HG02610 (cell line): ENCODE results near the gene NINJ1.

ENCODE experiments used
- ATAC-seq: cut with Tn5 transposase; IDR thresholded peaks from one replicate; pipeline ENCODE4 v1.9.1; 2021; ENCODE audit warnings: mild to moderate bottlenecking, moderate library complexity; ENCODE audit not compliant: unreplicated experiment

Gene NINJ1

GRCh38 chr9:93134015-93134739 is at the start of gene NINJ1:
Gene NINJ1, minus strand, starts transcription at chr9:93134251. Its CDS starts 34 bp downstream, at chr9:93134217.
- peak; percentile 80 for ATAC-seq

- no peak for ATAC-seq
Observed at GRCh38 chr9:93183131-93183662, 49.1 kb upstream of the NINJ1 start.

- no peak for ATAC-seq
Observed at GRCh38 chr9:93182572-93182971, 48.5 kb upstream of the NINJ1 start.

GRCh38 chr9:93181672-93182435 is 47.8 kb upstream of the NINJ1 start:
- no peak for ATAC-seq

GRCh38 chr9:93180938-93181337 is 46.9 kb upstream of the NINJ1 start:
- no peak for ATAC-seq

GRCh38 chr9:93178851-93179786 is 45.1 kb upstream of the NINJ1 start:
- ATAC-seq: no peak

GRCh38 chr9:93177676-93178075 is 43.6 kb upstream of the NINJ1 start:
- ATAC-seq: no peak

- no peak for ATAC-seq
Observed at GRCh38 chr9:93174976-93175375, 40.9 kb upstream of the NINJ1 start.

GRCh38 chr9:93173365-93174051 is 39.5 kb upstream of the NINJ1 start:
- ATAC-seq: no peak

GRCh38 chr9:93172666-93173364 is 38.8 kb upstream of the NINJ1 start:
- no peak for ATAC-seq

GRCh38 chr9:93171261-93171990 is 37.4 kb upstream of the NINJ1 start:
- no peak for ATAC-seq

GRCh38 chr9:93170571-93170970 is 36.5 kb upstream of the NINJ1 start:
- no peak for ATAC-seq

GRCh38 chr9:93169444-93169843 is 35.4 kb upstream of the NINJ1 start:
- no peak for ATAC-seq

GRCh38 chr9:93168581-93168980 is 34.5 kb upstream of the NINJ1 start:
- no peak for ATAC-seq

GRCh38 chr9:93167838-93168237 is 33.8 kb upstream of the NINJ1 start:
- ATAC-seq: no peak

GRCh38 chr9:93167185-93167584 is 33.1 kb upstream of the NINJ1 start:
- ATAC-seq: no peak

- ATAC-seq: no peak
Observed at GRCh38 chr9:93166699-93167098, 32.6 kb upstream of the NINJ1 start.

GRCh38 chr9:93164085-93164484 is 30.0 kb upstream of the NINJ1 start:
- ATAC-seq: no peak
